ENCODE results near the gene ARHGAP26.

GRCh38 chr5:143002459-143003327 is 232.5 kb downstream of the ARHGAP26 start:
- peak; percentile 76 for TF ChIP-seq CTCF (IDR thresholded peaks at IDR 0.05; ENCODE audit: poor library complexity, severe bottlenecking)
- TF ChIP-seq POLR2AphosphoS5 (IDR thresholded peaks at IDR 0.05) = no peak
- TF ChIP-seq EP300 (conservative IDR thresholded peaks at IDR 0.05; ENCODE audit: poor library complexity, severe bottlenecking) = no peak
- peak; percentile 79 for TF ChIP-seq RAD21 (conservative IDR thresholded peaks at IDR 0.05)
- TF ChIP-seq EZH2 (IDR thresholded peaks at IDR 0.05; ENCODE audit: borderline replicate concordance, insufficient read depth, low read length, poor library complexity, severe bottlenecking) = no peak
